COLO829 (cell line): ENCODE results near the gene NFE2L2.
A peak's percentile ranks its signal among the peaks of the same experiment; 100 is the strongest.
"Not testable (repeated sequence)": the region's sequence is repeated elsewhere in the genome, so short reads cannot be mapped to it uniquely, and the experiment has no call there.

Source experiments
- DNase-seq: peaks from one replicate; pipeline ENCODE4 v3.0.0; 2012; ENCODE audit warnings: low spot score

Gene NFE2L2

DNA sequence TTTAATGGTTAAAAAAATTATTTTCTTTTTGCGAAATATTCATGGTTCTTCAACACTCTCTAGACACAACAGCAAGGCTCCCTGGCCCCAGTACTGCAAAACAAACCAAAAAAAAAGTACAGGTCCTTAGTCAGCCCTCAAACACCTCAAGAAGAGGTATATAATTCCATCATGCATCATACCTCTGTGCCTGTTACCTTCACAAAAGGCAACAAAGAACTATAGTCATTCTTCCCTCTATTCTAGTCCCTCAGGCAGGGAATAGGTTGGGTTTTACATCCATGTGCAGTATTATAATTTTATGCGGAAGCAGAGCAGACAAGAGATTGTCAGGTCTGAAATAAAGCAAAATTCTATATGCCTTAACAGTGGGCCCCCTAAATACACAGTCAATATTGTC, 8.5 kb downstream of the NFE2L2 start:
- DNase-seq: no peak

DNA sequence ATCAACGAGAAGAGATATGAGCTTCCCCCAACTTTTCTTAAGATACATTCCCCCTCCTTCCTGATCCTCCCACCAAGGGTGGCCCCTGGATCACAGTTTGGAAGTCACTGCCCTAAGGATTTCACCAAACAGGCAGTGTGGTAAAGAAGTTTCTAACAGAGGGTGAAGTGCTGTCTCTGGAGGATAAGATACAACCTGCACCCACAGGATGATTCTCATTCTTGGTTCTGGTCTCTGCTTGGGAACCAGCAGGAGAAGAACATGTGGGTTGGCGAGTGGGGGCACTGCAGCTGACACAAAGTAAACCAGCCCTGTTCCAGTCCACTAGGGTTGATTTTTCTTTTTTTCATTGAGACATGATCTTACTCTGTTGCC, 9.3 kb downstream of the NFE2L2 start:
- no peak for DNase-seq

DNA sequence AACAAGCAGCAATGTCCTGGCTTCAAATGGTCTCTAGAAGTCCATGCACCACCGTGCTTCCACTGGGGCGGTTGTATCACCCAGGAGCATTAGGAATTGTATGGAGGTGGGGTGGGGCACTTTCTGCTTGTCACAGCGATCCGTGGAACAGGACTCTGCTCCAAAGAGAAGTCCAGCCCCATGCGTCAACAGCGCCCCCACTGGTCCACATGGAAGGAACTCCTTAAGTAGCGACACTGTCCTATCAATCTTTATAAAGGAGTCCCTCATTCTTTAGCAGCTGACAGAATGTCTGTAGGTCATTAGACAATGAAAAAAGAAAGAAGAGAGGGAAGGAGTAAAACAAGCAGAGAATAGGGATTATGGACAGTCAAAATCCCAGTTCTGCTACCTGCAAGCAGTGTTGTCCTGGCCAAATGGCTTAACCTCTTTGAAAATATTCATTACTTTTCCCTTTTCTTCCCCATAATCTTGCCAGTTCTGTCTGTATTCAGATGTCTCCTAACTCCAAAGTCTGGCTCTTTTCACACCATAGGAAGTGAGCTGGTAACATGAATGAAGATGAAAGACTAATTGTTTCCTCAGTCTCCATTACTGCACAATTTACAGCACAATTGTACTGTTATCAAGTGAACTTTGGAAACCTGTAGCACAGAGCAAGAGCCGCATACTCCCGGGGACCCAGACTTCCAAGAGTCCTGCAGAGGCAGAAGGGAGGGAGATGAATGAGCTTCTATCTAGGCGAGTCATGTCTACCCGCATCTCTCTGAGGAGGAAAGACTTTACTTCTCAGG, 9.9 kb downstream of the NFE2L2 start:
- DNase-seq: no peak

DNA sequence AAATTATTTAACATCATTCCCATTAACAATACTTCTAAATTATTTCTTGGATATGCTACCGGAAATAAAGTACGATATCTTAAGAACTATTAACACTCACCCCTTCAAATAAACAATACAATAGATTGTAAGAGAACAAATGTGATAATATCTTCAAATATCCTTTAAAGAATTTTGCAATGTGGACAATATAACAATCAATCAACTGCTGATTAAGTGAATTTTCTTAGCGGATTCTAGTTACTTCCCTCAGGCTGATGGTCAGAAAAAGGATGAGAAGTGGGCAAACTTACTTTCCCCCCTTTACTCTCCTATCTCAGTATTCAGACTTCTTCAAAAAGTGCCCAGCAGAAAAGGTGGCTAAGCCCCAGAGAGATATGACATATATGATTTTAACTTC, 10.8 kb downstream of the NFE2L2 start:
- DNase-seq: no peak

DNA sequence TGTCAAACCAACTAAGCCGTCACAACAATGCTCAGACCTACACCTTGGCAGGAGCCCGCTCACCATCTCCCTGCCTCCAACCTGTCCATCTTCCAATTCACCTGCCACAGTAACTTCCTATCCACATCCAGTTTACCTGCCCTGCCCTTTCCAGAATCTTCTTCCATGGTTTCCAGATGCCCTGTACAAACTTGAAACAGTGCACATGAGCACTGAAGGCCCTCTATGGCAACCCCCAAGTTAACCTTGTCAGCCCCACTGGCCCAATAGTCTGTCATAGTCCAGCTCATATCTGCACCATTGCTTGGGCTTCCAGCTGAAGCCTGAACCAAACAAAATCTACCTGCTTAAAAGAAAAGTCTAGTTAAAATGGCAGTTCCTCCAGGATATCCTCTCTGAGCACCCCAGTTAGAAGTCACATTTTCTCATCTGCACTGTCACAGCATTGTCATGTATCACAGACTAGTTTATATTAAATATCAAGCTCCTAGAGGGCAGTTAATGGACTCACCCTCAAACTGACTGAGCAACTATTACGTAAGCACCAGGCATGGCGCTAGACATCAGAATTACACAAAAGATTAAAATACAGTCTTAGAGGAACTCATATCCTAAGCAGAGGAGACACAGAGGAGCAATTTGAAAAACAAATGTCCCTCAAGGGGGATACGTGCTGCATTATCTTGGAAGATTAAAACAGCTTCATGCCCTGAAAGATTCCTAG, 11.6 kb downstream of the NFE2L2 start:
- DNase-seq: no peak

- DNase-seq: no peak
Measured at GRCh38 chr2:177251165-177251542, 13.4 kb downstream of the NFE2L2 start.

DNA sequence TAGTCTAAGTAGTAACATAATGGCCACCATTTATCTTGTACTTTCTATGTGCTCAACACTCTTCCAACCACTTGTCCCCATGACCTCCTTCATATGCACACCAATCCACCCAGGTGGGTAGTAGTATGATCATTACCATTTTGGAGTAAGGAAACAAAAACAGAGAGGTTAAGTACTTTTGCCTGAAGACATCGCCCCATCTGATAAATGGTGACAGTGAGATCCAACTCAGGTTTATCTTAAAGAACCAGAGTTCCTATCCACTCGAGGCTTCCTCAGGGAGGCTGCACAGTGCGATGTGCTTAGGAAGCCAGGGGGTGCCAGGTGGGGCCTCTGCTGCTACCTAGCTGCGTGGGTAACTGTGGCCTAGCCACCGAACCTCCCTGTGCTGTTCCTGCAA, 14.1 kb downstream of the NFE2L2 start:
- DNase-seq: no peak

DNA sequence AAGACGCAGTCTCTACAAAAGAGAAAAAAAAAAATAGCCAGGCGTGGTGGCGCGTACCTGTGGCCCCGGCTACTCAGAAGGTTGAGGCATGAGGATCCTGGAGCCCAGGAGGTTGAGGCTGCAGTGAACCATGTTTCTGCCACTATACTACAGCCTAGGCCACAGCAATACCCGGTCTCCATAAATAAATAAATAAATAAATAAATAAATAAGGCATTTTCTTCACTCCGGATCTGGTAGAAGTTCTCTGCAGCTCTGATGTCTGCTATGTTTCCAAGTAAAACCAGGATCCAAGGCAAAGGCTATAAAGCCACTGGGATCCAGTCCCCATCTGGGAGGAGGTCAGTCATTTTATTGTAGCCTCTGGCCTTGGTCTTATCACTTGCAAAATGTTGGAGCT, 15.5 kb downstream of the NFE2L2 start:
- no peak for DNase-seq

- no peak for DNase-seq
Measured at GRCh38 chr2:177247693-177248262, 16.7 kb downstream of the NFE2L2 start.

- DNase-seq: not testable (repeated sequence)
Measured at GRCh38 chr2:177246523-177247030, 17.9 kb downstream of the NFE2L2 start.

- DNase-seq: no peak
Measured at GRCh38 chr2:177246000-177246399, 18.5 kb downstream of the NFE2L2 start.

GRCh38 chr2:177245010-177245422, 19.5 kb downstream of the NFE2L2 start:
- DNase-seq: peak; percentile 81

- no peak for DNase-seq
Measured at GRCh38 chr2:177244244-177244771, 20.2 kb downstream of the NFE2L2 start.

GRCh38 chr2:177243476-177243875, 21.1 kb downstream of the NFE2L2 start:
- no peak for DNase-seq

DNA sequence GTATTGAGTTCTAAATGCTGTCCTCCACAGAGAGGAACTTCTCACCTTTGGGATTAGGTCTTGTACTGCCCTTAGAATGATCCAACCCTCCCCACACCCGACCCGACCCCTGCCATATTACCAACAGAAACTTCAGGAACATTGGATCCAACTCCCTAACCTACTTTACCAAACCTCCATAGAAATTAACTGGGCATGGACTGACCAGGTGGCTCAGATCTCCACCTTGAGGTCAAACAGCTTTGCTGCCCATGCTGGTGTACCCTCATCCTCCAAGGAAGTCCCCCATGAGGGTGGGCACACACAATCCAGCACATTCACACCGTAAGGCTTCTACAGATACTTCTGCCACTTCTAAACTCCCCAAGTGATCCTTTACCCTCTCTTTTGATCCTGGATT, 21.5 kb downstream of the NFE2L2 start:
- DNase-seq: no peak

DNA sequence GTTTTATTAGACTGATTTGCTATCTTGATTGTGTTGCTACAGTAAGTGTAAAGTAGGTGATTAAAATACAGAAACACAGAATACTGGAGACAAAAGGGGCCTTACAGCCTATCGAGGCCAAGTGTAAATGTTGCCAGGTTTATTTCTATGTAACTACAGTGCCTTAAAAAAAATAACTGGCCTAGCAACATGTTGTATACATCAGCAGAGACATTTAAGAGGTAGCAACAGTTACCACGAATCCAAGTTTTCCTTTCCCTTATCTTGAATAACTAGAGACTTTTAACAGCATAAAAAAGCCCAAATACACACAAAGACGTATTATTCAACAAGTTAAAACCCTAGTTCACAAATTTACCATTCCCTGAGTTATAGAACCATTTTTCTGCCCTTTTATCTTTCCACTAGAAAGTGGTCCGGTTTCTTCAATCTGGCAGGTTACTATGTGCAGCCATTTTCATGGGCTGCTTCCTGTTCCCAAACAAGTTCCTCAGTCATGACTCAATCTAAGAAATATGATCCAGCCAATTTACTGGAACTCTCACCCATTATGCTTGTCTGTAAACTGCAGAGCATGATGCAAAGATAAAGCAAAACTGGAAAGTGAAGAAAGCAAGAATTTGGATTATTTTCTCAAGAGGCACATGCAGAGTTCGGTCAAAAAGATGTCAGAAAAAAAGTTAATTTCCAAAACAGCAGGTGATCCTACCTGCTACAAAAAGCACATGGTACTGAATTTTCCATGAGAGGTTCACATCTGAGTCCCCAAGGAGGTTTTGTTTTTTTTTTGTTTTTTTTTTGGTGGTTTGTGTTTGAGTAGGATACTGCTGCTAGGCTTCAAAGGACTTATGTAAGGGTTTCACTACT, 22.2 kb downstream of the NFE2L2 start:
- DNase-seq: peak; percentile 96

DNA sequence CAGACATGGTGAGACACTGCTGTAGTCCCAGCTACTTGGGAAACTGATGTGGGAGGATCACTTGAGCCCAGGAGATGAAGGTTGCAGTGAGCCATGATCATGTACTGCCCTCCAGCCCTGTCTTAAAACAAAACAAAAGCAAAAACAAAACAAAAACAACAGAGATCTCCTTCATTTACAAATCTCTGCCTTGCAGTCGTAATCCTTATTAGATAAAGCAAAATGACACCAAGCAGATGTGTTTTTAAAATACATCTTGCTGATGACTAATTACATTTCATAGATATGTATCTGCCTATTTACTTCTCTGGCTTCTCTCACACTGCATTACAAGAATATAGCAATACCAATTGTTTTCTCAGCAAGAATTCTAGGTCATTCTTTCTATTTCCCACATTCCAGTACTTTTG, 22.8 kb downstream of the NFE2L2 start:
- no peak for DNase-seq

- peak; percentile 94 for DNase-seq
Measured at GRCh38 chr2:177239932-177240630, 24.4 kb downstream of the NFE2L2 start.

DNA sequence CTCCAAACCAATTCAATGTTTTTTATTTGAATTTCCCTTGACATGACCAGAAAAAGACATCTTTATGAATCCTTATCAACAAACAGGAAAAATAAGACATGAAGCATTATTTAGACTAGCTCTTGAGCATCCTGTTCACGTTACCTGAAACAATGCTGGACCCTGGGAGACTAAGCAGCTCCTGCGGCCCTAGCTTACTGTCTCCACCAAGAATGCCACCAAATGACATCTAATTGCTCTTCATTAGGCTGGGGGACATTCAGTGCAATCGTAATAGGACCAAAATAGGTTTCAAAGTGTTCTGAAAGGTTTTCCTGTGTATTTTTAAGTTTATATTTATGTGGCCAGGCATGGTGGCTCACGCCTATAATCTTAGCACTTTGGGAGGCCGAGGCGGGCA, 25.5 kb downstream of the NFE2L2 start:
- no peak for DNase-seq

DNA sequence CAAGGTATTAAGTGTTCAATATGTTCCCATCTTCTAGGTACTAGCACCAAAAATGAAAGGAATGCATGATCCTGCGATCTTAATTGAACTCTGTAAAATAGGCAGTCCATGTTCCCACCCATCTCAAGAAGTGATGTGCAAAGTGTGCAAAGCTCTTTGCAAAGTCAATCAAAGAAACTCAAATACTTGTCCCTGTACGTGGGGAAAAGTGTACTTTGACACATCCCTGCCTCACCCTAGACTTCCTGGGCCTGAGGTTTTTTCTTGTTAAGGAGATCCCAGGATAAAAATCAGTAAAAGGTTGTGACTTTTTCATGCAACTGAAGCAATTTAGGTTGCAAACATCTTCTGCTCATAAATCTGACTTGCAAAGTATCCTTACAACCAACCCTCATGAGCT, 26.6 kb downstream of the NFE2L2 start:
- DNase-seq: no peak

GRCh38 chr2:177235855-177236437, 28.6 kb downstream of the NFE2L2 start:
- DNase-seq: no peak
